ENCODE data around the gene CFAP54.

Gene CFAP54

GRCh38 chr12:96824838-96825236 lies 335.5 kb downstream of the CFAP54 start:
- no peak for DNase-seq (ENCODE audit: low read depth in 2 of 2)

DNA sequence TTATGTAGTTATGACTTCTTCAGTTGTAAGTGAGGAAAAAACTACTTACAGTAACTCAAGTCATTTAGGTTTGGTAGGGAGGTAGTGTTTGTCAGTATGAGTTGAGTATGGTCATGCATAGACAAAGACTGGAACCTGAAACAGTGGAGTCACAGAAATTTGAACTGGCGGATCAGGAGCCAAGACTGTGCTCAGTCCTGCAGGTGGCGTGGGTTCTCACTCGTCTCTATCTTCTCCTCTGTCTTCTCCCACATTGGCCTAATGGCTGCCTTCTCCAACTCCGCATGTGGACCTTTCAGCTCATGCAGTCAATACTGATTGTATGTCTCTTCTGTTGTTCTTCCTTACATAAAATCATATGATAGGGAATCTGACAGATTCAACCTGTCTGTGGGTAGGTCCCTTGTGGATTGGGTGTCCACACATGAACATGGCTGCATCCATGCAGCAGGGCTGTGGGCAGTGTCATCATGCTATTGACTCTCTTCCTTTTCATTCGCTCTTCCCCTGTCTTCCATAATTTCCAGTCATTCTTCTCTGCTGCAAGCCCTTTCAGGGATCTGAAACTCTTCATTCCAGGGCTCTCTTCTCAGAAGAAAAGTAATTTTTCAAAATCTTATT lies 338.9 kb downstream of the CFAP54 start:
- no peak for DNase-seq (ENCODE audit: low read depth in 2 of 2)

GRCh38 chr12:96829354-96829753 lies 340.0 kb downstream of the CFAP54 start:
- no peak for DNase-seq (ENCODE audit: low read depth in 2 of 2)

- DNase-seq (ENCODE audit: low read depth in 2 of 2) = no peak
Observed at GRCh38 chr12:96831346-96831745, 342.0 kb downstream of the CFAP54 start.

- DNase-seq (ENCODE audit: low read depth in 2 of 2) = no peak
Observed at GRCh38 chr12:96846293-96846692, 356.9 kb downstream of the CFAP54 start.

GRCh38 chr12:96850676-96851075 lies 361.3 kb downstream of the CFAP54 start:
- no peak for DNase-seq (ENCODE audit: low read depth in 2 of 2)

DNA sequence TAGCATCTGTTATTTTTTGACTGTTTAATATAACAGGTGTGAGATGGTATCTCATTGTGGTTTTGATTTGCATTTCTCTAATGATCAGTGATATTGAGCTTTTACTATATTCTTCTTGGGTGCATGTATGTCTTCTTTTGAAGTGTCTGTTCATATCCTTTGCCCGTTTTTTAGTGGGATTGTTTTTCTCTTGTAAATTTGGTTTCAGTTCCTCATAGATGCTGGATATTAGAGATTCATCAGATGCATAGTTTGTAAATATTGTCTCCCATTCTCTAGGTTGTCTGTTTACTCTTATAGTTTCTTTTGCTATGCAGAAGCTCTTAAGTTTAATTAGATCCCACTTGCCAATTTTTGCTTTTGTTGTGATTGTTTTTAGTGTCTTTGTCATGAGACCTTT lies 368.8 kb downstream of the CFAP54 start:
- no peak for DNase-seq (ENCODE audit: low read depth in 2 of 2)

DNA sequence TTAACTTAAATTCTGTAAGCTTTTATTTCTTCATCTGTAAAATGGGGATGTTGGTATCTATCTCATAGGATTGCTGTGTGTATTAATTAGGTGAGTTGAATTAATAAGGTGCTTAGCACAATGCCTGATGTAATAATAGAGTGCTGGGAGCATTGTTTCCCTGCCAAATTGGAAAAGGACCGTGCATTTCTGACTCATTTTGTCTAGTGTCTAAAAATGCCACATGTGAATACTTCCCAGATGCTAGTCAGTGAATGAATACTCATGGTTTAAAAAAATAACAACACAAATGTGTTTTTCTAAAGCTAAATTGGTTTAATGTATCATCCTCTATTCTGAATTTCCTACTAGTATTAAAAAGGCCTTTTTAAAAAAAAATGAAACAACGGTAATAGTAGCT lies 372.3 kb downstream of the CFAP54 start:
- no peak for DNase-seq (ENCODE audit: low read depth in 2 of 2)

DNA sequence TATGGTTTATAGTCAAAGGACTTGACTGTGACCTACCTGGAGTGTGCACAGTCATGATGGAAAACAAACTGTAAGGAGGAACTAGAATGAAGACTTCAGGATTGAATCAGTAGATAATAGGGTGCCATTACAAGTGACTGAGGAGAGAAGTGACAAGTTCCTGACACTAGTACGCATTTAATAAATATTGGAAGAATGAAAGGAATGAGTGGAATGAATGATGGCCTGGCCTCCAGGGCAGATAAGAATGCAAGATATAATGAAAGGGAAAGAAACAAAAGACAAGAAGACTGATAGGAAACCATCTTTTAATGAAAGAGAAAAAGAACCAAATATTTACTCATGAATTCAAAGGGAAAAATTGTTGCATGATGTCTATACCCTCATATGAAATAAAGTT lies 372.9 kb downstream of the CFAP54 start:
- no peak for DNase-seq (ENCODE audit: low read depth in 2 of 2)

- DNase-seq (ENCODE audit: low read depth in 2 of 2) = no peak
Observed at GRCh38 chr12:96864335-96864734, 375.0 kb downstream of the CFAP54 start.

- no peak for DNase-seq (ENCODE audit: low read depth in 2 of 2)
Observed at GRCh38 chr12:96866801-96867590, 377.6 kb downstream of the CFAP54 start.

DNA sequence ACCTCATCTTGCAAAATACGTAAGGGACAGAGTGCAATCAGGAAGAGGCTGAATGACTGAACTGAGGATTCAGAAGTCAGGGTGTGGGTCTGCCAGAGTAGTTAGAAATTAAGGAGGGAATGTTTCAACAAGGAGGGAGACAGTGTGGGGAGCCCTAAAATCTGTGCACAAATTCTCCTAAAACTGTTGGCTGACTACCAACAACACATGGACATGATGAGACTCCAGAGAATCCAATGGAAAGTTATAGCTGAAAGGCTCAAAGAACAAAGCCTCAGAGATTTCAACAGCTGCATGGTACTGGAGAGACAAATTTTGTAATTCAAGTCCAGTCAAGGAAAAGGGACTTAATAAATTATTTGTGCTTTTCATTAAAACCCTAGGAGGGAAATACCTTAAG lies 381.6 kb downstream of the CFAP54 start:
- no peak for DNase-seq (ENCODE audit: low read depth in 2 of 2)

DNA sequence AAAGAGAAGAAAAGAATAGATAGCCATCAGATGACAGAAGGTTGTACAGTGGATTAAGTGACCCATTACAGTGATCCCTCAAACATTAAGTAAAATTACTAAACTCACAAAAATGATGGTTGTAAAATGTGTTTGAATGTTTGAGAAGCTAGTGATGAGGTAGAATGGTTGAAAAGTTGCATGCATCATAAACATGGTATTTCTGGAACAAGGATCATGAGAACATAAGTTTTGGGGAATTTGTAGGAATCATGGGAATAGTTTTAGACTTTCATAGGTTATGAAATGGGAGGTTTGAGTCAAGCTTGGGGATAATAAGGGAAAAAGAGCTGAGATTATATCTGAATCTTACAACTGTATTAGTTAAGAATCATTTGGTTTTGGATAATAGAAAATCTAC lies 383.6 kb downstream of the CFAP54 start:
- DNase-seq (ENCODE audit: low read depth in 2 of 2) = no peak

DNA sequence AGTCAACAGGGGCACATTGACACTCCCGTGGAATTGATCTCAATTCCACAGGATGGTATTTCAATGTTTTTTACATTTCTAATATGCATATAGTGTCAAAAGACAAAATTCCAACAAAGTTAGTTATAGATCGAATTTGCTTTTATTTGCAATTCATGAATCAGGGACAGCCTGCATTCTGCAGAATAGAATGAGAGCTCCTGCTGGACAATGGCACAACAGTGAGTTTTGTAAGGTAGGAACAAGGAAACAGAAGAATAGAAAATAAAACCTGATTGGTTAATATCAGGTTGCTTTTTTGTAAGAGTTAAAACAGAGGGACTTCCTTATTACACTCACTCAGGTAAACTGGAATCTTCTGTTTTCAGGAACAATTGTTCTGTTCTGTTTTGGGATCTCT lies 384.8 kb downstream of the CFAP54 start:
- DNase-seq (ENCODE audit: low read depth in 2 of 2) = no peak

- DNase-seq (ENCODE audit: low read depth in 2 of 2) = no peak
Observed at GRCh38 chr12:96876966-96877365, 387.6 kb downstream of the CFAP54 start.

- DNase-seq (ENCODE audit: low read depth in 2 of 2) = no peak
Observed at GRCh38 chr12:96878704-96879103, 389.3 kb downstream of the CFAP54 start.

DNA sequence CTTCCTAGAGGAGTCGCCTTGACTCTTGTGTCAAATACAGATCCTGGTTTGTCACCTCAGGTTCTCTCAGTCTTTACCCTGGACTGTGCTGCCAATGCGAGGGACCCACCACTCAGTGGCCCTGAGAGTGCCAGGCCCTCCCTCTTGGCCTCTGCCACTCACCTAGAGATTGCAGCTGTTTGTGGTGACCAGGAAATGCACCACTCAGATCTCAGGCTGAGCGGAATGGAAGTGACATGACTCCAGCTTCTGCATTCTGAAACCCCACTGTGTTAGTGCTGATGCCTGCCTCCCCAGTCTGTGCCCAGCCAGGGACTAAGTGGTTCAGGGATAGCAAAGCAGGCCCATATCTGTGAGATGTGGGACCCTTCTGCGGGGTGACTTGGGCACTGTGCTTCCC lies 389.9 kb downstream of the CFAP54 start:
- DNase-seq (ENCODE audit: low read depth in 2 of 2) = no peak

DNA sequence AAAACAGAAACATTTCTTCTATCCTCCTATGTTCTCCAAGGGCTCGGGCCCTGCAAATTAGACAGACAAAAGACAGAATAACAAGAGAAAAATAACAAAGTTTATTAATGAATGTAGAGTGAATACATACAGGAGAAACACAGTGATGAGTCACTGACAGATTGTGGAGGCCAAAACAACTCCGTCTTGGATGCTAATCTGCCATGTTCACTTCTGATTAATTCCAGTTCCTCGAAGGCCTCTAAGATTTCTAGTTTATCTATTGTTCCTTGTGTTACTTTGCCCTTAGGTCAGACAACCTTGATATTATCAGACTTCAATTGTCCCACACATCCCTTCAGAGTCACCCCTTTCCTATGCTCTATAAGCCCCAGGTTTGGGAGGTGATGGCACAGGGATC lies 390.8 kb downstream of the CFAP54 start:
- no peak for DNase-seq (ENCODE audit: low read depth in 2 of 2)

- DNase-seq (ENCODE audit: low read depth in 2 of 2) = no peak
Observed at GRCh38 chr12:96881608-96882007, 392.2 kb downstream of the CFAP54 start.

GRCh38 chr12:96882862-96883261 lies 393.5 kb downstream of the CFAP54 start:
- DNase-seq (ENCODE audit: low read depth in 2 of 2) = no peak

DNA sequence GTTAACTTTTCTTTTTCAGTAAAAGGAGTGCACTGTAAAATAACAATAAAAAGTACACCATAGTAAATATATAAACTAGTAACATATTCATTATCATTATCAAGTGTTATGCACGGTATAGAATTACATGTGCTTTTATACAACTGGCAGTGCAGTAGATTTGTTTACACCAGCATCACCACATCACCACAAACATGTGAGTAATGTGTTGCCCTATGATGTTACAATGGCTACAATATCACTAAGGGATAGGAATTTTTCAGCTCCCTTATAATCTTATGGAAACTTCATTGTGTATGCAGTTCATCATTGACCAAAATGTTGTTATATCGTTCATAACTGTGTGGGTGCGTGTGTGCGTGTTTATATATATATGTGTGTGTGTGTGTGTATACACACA lies 394.2 kb downstream of the CFAP54 start:
- no peak for DNase-seq (ENCODE audit: low read depth in 2 of 2)

- no peak for DNase-seq (ENCODE audit: low read depth in 2 of 2)
Observed at GRCh38 chr12:96886998-96887677, 397.8 kb downstream of the CFAP54 start.

All from stimulated activated CD4-positive, alpha-beta T cell treated with anti-CD3 and anti-CD28 coated beads, Interleukin-15, amount 100 ng/mL, for 48 hours (primary cell).